HEK293 (cell line): ENCODE measurements around the gene FTO.

Experiments used
- CTCF ChIP-seq: fragments of 450-650 bp; formaldehyde crosslinking; IDR thresholded peaks from 2 replicates; pipeline ENCODE4 v1.5.1; 2016; ENCODE audit warnings: missing biosample characterization, missing genetic modification characterization
- FEZF1 ChIP-seq: fragments of 450-650 bp; formaldehyde crosslinking; IDR thresholded peaks from 2 replicates; pipeline ENCODE4 v1.5.1; 2016; ENCODE audit warnings: missing biosample characterization, missing genetic modification characterization
- OSR2 ChIP-seq: fragments of 450-650 bp; formaldehyde crosslinking; IDR thresholded peaks from 2 replicates; pipeline ENCODE4 v1.5.1; 2016; ENCODE audit warnings: missing biosample characterization, missing genetic modification characterization
- PRDM10 ChIP-seq: fragments of 450-650 bp; formaldehyde crosslinking; IDR thresholded peaks from 2 replicates; pipeline ENCODE4 v1.5.1; 2016; ENCODE audit warnings: missing biosample characterization, missing genetic modification characterization
- REST ChIP-seq: fragments of 450-650 bp; formaldehyde crosslinking; IDR thresholded peaks from 2 replicates; pipeline ENCODE4 v1.5.1; 2016; ENCODE audit warnings: missing biosample characterization, missing genetic modification characterization
- TCF7L2 ChIP-seq: IDR thresholded peaks from 2 replicates; pipeline ENCODE4 v1.6.1; 2011; ENCODE audit warnings: low read depth, mild to moderate bottlenecking, inconsistent platforms, low read length, moderate library complexity, borderline replicate concordance
- ZBTB8A ChIP-seq: fragments of 450-650 bp; formaldehyde crosslinking; IDR thresholded peaks from 2 replicates; pipeline ENCODE4 v1.5.1; 2016; ENCODE audit warnings: missing biosample characterization, missing genetic modification characterization
- ZEB2 ChIP-seq: fragments of 450-650 bp; formaldehyde crosslinking; IDR thresholded peaks from 2 replicates; pipeline ENCODE4 v1.5.1; 2016; ENCODE audit warnings: missing biosample characterization, missing genetic modification characterization
- ZNF132 ChIP-seq: fragments of 450-650 bp; formaldehyde crosslinking; IDR thresholded peaks from 2 replicates; pipeline ENCODE4 v1.5.1; 2017; ENCODE audit warnings: missing biosample characterization, missing genetic modification characterization, borderline replicate concordance
- ZNF146 ChIP-seq: fragments of 450-650 bp; formaldehyde crosslinking; IDR thresholded peaks from 2 replicates; pipeline ENCODE4 v1.5.1; 2016; ENCODE audit warnings: missing biosample characterization, missing genetic modification characterization
- ZNF2 ChIP-seq: fragments of 450-650 bp; formaldehyde crosslinking; IDR thresholded peaks from 2 replicates; pipeline ENCODE4 v1.5.1; 2016; ENCODE audit warnings: missing biosample characterization, missing genetic modification characterization
- ZNF202 ChIP-seq: fragments of 450-650 bp; formaldehyde crosslinking; IDR thresholded peaks from 2 replicates; pipeline ENCODE4 v1.5.1; 2016; ENCODE audit warnings: missing biosample characterization, missing genetic modification characterization, borderline replicate concordance
- ZNF211 ChIP-seq: fragments of 450-650 bp; formaldehyde crosslinking; IDR thresholded peaks from 2 replicates; pipeline ENCODE4 v1.5.1; 2016; ENCODE audit warnings: low read depth, missing biosample characterization, missing genetic modification characterization
- ZNF221 ChIP-seq: fragments of 450-650 bp; formaldehyde crosslinking; IDR thresholded peaks from 2 replicates; pipeline ENCODE4 v1.5.1; 2017; ENCODE audit warnings: missing biosample characterization, missing genetic modification characterization, borderline replicate concordance
- ZNF223 ChIP-seq: fragments of 450-650 bp; formaldehyde crosslinking; IDR thresholded peaks from 2 replicates; pipeline ENCODE4 v1.5.1; 2016; ENCODE audit warnings: missing biosample characterization, missing genetic modification characterization
- ZNF24 ChIP-seq: fragments of 450-650 bp; formaldehyde crosslinking; IDR thresholded peaks from 2 replicates; pipeline ENCODE4 v1.5.1; 2016; ENCODE audit warnings: missing biosample characterization, missing genetic modification characterization
- ZNF274 ChIP-seq, 2 experiments: fragments of 200-500 bp in 1 of 2; fragments of 450-650 bp in 1 of 2; sonication (Bioruptor generic) in 1 of 2; formaldehyde crosslinking in 1 of 2; IDR thresholded peaks; 2 replicates each; pipeline versions ENCODE4 v1.5.1 to v1.6.1; 2014 to 2016; ENCODE audit warnings: borderline replicate concordance in 1 of 2, inconsistent platforms in 1 of 2, low read length in 1 of 2, missing biosample characterization in 1 of 2, missing genetic modification characterization in 1 of 2
- ZNF350 ChIP-seq: fragments of 450-650 bp; formaldehyde crosslinking; IDR thresholded peaks from 2 replicates; pipeline ENCODE4 v1.5.0; 2017; ENCODE audit warnings: missing biosample characterization, mild to moderate bottlenecking, missing genetic modification characterization
- ZNF354C ChIP-seq: fragments of 450-650 bp; formaldehyde crosslinking; IDR thresholded peaks from 2 replicates; pipeline ENCODE4 v1.5.1; 2016; ENCODE audit warnings: missing biosample characterization, missing genetic modification characterization, low read depth, borderline replicate concordance
- ZNF423 ChIP-seq: fragments of 450-650 bp; formaldehyde crosslinking; IDR thresholded peaks from 2 replicates; pipeline ENCODE4 v1.5.1; 2016; ENCODE audit warnings: missing biosample characterization, missing genetic modification characterization
- ZNF544 ChIP-seq: fragments of 450-650 bp; formaldehyde crosslinking; IDR thresholded peaks from 2 replicates; pipeline ENCODE4 v1.5.0; 2017; ENCODE audit warnings: missing biosample characterization, missing genetic modification characterization
- ZNF624 ChIP-seq: fragments of 450-650 bp; formaldehyde crosslinking; IDR thresholded peaks from 2 replicates; pipeline ENCODE4 v1.5.1; 2017; ENCODE audit warnings: missing biosample characterization, missing genetic modification characterization
- ZNF660 ChIP-seq: fragments of 450-650 bp; IDR thresholded peaks from 2 replicates; pipeline ENCODE4 v1.5.1; 2018; ENCODE audit warnings: missing biosample characterization, mild to moderate bottlenecking, missing genetic modification characterization
- ZNF777 ChIP-seq: fragments of 450-650 bp; formaldehyde crosslinking; IDR thresholded peaks from 2 replicates; pipeline ENCODE4 v1.5.1; 2017; ENCODE audit warnings: missing biosample characterization, missing genetic modification characterization, borderline replicate concordance
- ZXDB ChIP-seq: fragments of 450-650 bp; formaldehyde crosslinking; IDR thresholded peaks from 2 replicates; pipeline ENCODE4 v1.5.1; 2016; ENCODE audit warnings: missing biosample characterization, missing genetic modification characterization
- TF ChIP-seq, protein P1 (sequence below): sonication (generic); formaldehyde crosslinking; IDR thresholded peaks from 2 replicates; pipeline ENCODE4 v1.8.1; 2022; ENCODE audit warnings: mild to moderate bottlenecking, moderate library complexity, missing genetic modification reagents
- TF ChIP-seq, protein P2 (sequence below): fragments of 450-650 bp; formaldehyde crosslinking; IDR thresholded peaks from 2 replicates; pipeline ENCODE4 v1.5.1; 2016; ENCODE audit warnings: missing biosample characterization, missing genetic modification characterization

The FTO gene

DNA sequence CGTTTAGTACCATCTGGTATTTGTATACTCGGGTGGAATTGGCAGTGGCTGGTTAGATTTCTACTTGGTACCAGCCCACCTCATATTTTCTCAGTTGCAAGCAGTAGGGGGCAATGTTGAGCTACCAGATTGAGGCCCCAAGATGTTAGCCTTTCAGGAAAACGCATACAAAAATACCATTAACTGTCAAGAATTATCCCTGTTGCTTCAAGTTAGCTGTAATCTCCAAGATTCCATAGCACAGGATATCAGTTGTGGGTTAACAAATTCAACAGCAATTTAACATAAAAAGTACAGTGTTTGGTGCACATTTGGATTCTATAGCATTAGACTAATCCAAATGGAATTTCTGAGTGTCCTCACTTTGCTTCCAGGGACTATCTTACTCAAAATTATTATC is 188.2 kb downstream of the FTO start (continued):
- no peak for TF ChIP-seq REST
- no peak for TF ChIP-seq ZNF146 (tag by site-specific recombination)
- no peak for TF ChIP-seq ZNF423 (tag by site-specific recombination)
- no peak for TF ChIP-seq ZNF2 (tag by site-specific recombination)
- 0 out of 2 replicates have a peak, but pooled peaks have one; percentile 32 for TF ChIP-seq ZNF24 (tag by site-specific recombination)
- TF ChIP-seq, protein P1, sequence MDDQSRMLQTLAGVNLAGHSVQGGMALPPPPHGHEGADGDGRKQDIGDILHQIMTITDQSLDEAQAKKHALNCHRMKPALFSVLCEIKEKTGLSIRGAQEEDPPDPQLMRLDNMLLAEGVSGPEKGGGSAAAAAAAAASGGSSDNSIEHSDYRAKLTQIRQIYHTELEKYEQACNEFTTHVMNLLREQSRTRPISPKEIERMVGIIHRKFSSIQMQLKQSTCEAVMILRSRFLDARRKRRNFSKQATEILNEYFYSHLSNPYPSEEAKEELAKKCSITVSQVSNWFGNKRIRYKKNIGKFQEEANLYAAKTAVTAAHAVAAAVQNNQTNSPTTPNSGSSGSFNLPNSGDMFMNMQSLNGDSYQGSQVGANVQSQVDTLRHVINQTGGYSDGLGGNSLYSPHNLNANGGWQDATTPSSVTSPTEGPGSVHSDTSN (CRISPR knock-in tag): no peak
- no peak for TF ChIP-seq ZNF132 (tag by site-specific recombination)
- TF ChIP-seq ZNF202 (tag by site-specific recombination): no peak
- no peak for TF ChIP-seq ZNF221
- no peak for TF ChIP-seq ZNF350 (tag by site-specific recombination)
- TF ChIP-seq ZNF660 (tag by site-specific recombination): 0 out of 2 replicates have a peak, but pooled peaks have one; percentile 47
- no peak for TF ChIP-seq ZNF274 (IDR thresholded peaks at IDR 0.05; ENCODE audit: low read length)
- no peak for TF ChIP-seq ZNF274 (tag by site-specific recombination; IDR thresholded peaks at IDR 0.05; ENCODE audit: borderline replicate concordance)
- TF ChIP-seq ZNF223: no peak
- TF ChIP-seq PRDM10 (tag by site-specific recombination): peak; percentile 42
- TF ChIP-seq ZBTB8A: no peak
- TF ChIP-seq OSR2: no peak
- no peak for TF ChIP-seq ZEB2 (tag by site-specific recombination)
- TF ChIP-seq ZNF354C (tag by site-specific recombination): no peak
- TF ChIP-seq, protein P2, sequence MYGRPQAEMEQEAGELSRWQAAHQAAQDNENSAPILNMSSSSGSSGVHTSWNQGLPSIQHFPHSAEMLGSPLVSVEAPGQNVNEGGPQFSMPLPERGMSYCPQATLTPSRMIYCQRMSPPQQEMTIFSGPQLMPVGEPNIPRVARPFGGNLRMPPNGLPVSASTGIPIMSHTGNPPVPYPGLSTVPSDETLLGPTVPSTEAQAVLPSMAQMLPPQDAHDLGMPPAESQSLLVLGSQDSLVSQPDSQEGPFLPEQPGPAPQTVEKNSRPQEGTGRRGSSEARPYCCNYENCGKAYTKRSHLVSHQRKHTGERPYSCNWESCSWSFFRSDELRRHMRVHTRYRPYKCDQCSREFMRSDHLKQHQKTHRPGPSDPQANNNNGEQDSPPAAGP (tag by site-specific recombination): no peak
- 0 out of 2 replicates have a peak, but pooled peaks have one; percentile 20 for TF ChIP-seq ZXDB (tag by site-specific recombination)
- TF ChIP-seq ZNF777 (tag by site-specific recombination): no peak
- TF ChIP-seq ZNF624 (tag by site-specific recombination): no peak
- TF ChIP-seq CTCF (tag by site-specific recombination): peak; percentile 55; the same call in 1 of the 2 replicates
- no peak for TF ChIP-seq FEZF1 (tag by site-specific recombination)
- no peak for TF ChIP-seq TCF7L2
- no peak for TF ChIP-seq ZNF544 (tag by site-specific recombination)
- TF ChIP-seq ZNF211 (tag by site-specific recombination): no peak
